H1 (cell line): ENCODE data around the gene FMN2.
"Not testable (repeated sequence)": the region's sequence is repeated elsewhere in the genome, so short reads cannot be mapped to it uniquely, and the experiment has no call there.

ENCODE experiments used
- CBX8 ChIP-seq: fragments of 300-800, 300-1000 bp; sonication (generic); IDR thresholded peaks from 2 replicates; pipeline ENCODE4 v1.7.1; 2016; ENCODE audit warnings: low read depth, low read length, borderline replicate concordance
- CEBPB ChIP-seq: IDR thresholded peaks from 2 replicates; pipeline ENCODE4 v1.6.1; 2012; ENCODE audit warnings: low read depth, low read length
- CTCF ChIP-seq, 3 experiments: IDR thresholded peaks; 1 replicate in 2 of 3; 2 replicates in 1 of 3; pipeline versions ENCODE4 v1.5.1 to v1.6.1; 2011; ENCODE audit warnings: low read length in 3 of 3, mild to moderate bottlenecking in 3 of 3, inconsistent platforms in 2 of 3, low read depth in 1 of 3, moderate library complexity in 1 of 3; ENCODE audit not compliant: insufficient read depth in 1 of 3; ENCODE audit errors: control extremely low read depth in 1 of 3
- EP300 ChIP-seq, 2 experiments: IDR thresholded peaks; 1 replicate in 1 of 2; 2 replicates in 1 of 2; pipeline ENCODE4 v1.6.1; 2011 to 2012; ENCODE audit warnings: low read depth in 2 of 2, low read length in 2 of 2, mild to moderate bottlenecking in 2 of 2, borderline replicate concordance in 1 of 2, inconsistent platforms in 1 of 2, moderate library complexity in 1 of 2
- EZH2 ChIP-seq: fragments of 200-600 bp; sonication (generic); IDR thresholded peaks from 2 replicates; pipeline ENCODE4 v1.7.1; 2012; ENCODE audit warnings: low read depth, mild to moderate bottlenecking, moderate library complexity, low read length, inconsistent platforms; ENCODE audit not compliant: severe bottlenecking
- MAX ChIP-seq: IDR thresholded peaks from 2 replicates; pipeline ENCODE4 v1.6.1; 2012; ENCODE audit warnings: inconsistent platforms
- POLR2A ChIP-seq, 2 experiments: IDR thresholded peaks; 1 replicate in 1 of 2; 2 replicates in 1 of 2; pipeline ENCODE4 v1.6.1; 2011; ENCODE audit warnings: low read depth in 2 of 2, low read length in 2 of 2, mild to moderate bottlenecking in 2 of 2; ENCODE audit errors: control extremely low read depth in 1 of 2
- POLR2AphosphoS5 ChIP-seq: IDR thresholded peaks from 2 replicates; pipeline ENCODE4 v1.6.1; 2011; ENCODE audit warnings: low read depth, low read length
- SIN3A ChIP-seq, 2 experiments: IDR thresholded peaks in 1 of 2; conservative IDR thresholded peaks in 1 of 2; 2 replicates each; pipeline ENCODE4 v1.6.1; 2011 to 2012; ENCODE audit warnings: low read length in 2 of 2, improper control_type of control experiment in 1 of 2, low read depth in 1 of 2, mild to moderate bottlenecking in 1 of 2
- TAF1 ChIP-seq: IDR thresholded peaks from 2 replicates; pipeline ENCODE4 v1.6.1; 2011; ENCODE audit warnings: mild to moderate bottlenecking, low read depth, low read length

GRCh38 chr1:240328382-240328781 lies 236.7 kb downstream of the FMN2 start:
- not testable (repeated sequence) for TF ChIP-seq EP300 (IDR thresholded peaks at IDR 0.05; ENCODE audit: borderline replicate concordance in 1 of 2, low read depth in 2 of 2, low read length in 2 of 2); POLR2AphosphoS5; CEBPB; CTCF (IDR thresholded peaks at IDR 0.05; ENCODE audit: control extremely low read depth in 1 of 3, insufficient read depth in 1 of 3, low read depth in 1 of 3, low read length in 3 of 3); EZH2; MAX; TAF1; CBX8; SIN3A (conservative IDR thresholded peaks at IDR 0.05 in 1 of 2, IDR thresholded peaks at IDR 0.05 in 1 of 2; ENCODE audit: low read depth in 1 of 2, low read length in 2 of 2); POLR2A (IDR thresholded peaks at IDR 0.05; ENCODE audit: control extremely low read depth in 1 of 2, low read depth in 2 of 2, low read length in 2 of 2)
